HepG2 (cell line): ENCODE measurements around the gene CCT6A. TPM values are rescaled to one million over a fixed set of nuclear protein-coding genes. Genes with fewer than 3 reads are reported as not detected.
A peak's percentile ranks its signal among the peaks of the same experiment; 100 is the strongest.

Source experiments
- CENPBD1 ChIP-seq: sonication (generic); formaldehyde crosslinking; IDR thresholded peaks from 2 replicates; pipeline ENCODE4 v1.8.0; 2022; ENCODE audit warnings: missing genetic modification reagents, low read depth, mild to moderate bottlenecking, borderline replicate concordance
- CHCHD3 ChIP-seq: sonication (generic); formaldehyde crosslinking; IDR thresholded peaks from 2 replicates; pipeline ENCODE4 v1.8.0; 2022; ENCODE audit warnings: mild to moderate bottlenecking, missing genetic modification reagents, moderate library complexity
- DRAP1 ChIP-seq: IDR thresholded peaks from 2 replicates; pipeline ENCODE4 v1.6.1; 2016; ENCODE audit warnings: missing genetic modification reagents, missing compliant biosample characterization
- ERF ChIP-seq: IDR thresholded peaks from 2 replicates; pipeline ENCODE4 v1.6.1; 2018; ENCODE audit warnings: missing biosample characterization, missing genetic modification reagents
- IRF1 ChIP-seq: sonication (generic); formaldehyde crosslinking; IDR thresholded peaks from 2 replicates; pipeline ENCODE4 v1.4.0; 2020; ENCODE audit warnings: low read depth, mild to moderate bottlenecking, missing genetic modification reagents
- KAT8 ChIP-seq: IDR thresholded peaks from 2 replicates; pipeline ENCODE4 v1.6.1; 2016; ENCODE audit warnings: missing genetic modification reagents, missing compliant biosample characterization
- KDM5A ChIP-seq: fragments of 200-600 bp; sonication (generic); IDR thresholded peaks from 2 replicates; pipeline ENCODE4 v1.7.0; 2018; ENCODE audit warnings: antibody characterized with exemption, mild to moderate bottlenecking, low read length, borderline replicate concordance
- KLF16 ChIP-seq, 2 experiments: sonication (generic) in 1 of 2; formaldehyde crosslinking in 1 of 2; IDR thresholded peaks; 2 replicates each; pipeline versions ENCODE4 v1.6.1 to v1.8.0; 2016 to 2023; ENCODE audit warnings: missing genetic modification reagents in 2 of 2, missing compliant biosample characterization in 1 of 2
- KMT2A ChIP-seq: sonication (generic); formaldehyde crosslinking; IDR thresholded peaks from 2 replicates; pipeline ENCODE4 v1.4.0; 2020; ENCODE audit warnings: missing genetic modification reagents
- NBN ChIP-seq: fragments of 450-650 bp; conservative IDR thresholded peaks from 2 replicates; pipeline ENCODE4 v1.6.1; 2017
- PRMT3 ChIP-seq: sonication (generic); formaldehyde crosslinking; IDR thresholded peaks from 2 replicates; pipeline ENCODE4 v1.8.1; 2022; ENCODE audit warnings: low read depth, mild to moderate bottlenecking, moderate library complexity, missing genetic modification reagents, borderline replicate concordance
- SIN3A ChIP-seq: IDR thresholded peaks from 2 replicates; pipeline ENCODE4 v1.6.1; 2011; ENCODE audit warnings: low read depth, mild to moderate bottlenecking, control low read depth, low read length, borderline replicate concordance
- SP2 ChIP-seq: sonication (generic); formaldehyde crosslinking; IDR thresholded peaks from 2 replicates; pipeline ENCODE4 v1.5.1; 2020; ENCODE audit warnings: mild to moderate bottlenecking, missing genetic modification reagents
- SPEN ChIP-seq: sonication (generic); formaldehyde crosslinking; IDR thresholded peaks from 2 replicates; pipeline ENCODE4 v1.5.1; 2020; ENCODE audit warnings: low read depth, mild to moderate bottlenecking, missing genetic modification reagents
- TRIM24 ChIP-seq: sonication (generic); formaldehyde crosslinking; IDR thresholded peaks from 2 replicates; pipeline ENCODE4 v1.8.0; 2022; ENCODE audit warnings: mild to moderate bottlenecking, missing genetic modification reagents
- UBTF ChIP-seq: sonication (generic); formaldehyde crosslinking; IDR thresholded peaks from 2 replicates; pipeline ENCODE4 v1.4.0; 2020; ENCODE audit warnings: mild to moderate bottlenecking, missing genetic modification reagents
- YEATS2 ChIP-seq: sonication (generic); formaldehyde crosslinking; IDR thresholded peaks from 2 replicates; pipeline ENCODE4 v1.4.0; 2020; ENCODE audit warnings: missing genetic modification reagents, borderline replicate concordance
- ZBTB20 ChIP-seq: sonication (generic); formaldehyde crosslinking; IDR thresholded peaks from 2 replicates; pipeline ENCODE4 v1.8.1; 2023; ENCODE audit warnings: missing genetic modification reagents, low read depth, mild to moderate bottlenecking, borderline replicate concordance
- ZNF12 ChIP-seq: sonication (generic); formaldehyde crosslinking; IDR thresholded peaks from 2 replicates; pipeline ENCODE4 v1.5.0; 2020; ENCODE audit warnings: missing genetic modification reagents
- ZNF274 ChIP-seq: sonication (generic); formaldehyde crosslinking; IDR thresholded peaks from 2 replicates; pipeline ENCODE4 v1.5.1; 2020; ENCODE audit warnings: mild to moderate bottlenecking, missing genetic modification reagents
- ZNF547 ChIP-seq: sonication (generic); formaldehyde crosslinking; IDR thresholded peaks from 2 replicates; pipeline ENCODE4 v1.5.1; 2020; ENCODE audit warnings: mild to moderate bottlenecking, missing genetic modification reagents
- ZNF577 ChIP-seq: sonication (generic); formaldehyde crosslinking; IDR thresholded peaks from 2 replicates; pipeline ENCODE4 v1.4.0; 2020; ENCODE audit warnings: mild to moderate bottlenecking, low read depth, missing genetic modification reagents, borderline replicate concordance
- ZNF589 ChIP-seq: sonication (generic); formaldehyde crosslinking; conservative IDR thresholded peaks from 2 replicates; pipeline ENCODE4 v1.8.0; 2022; ENCODE audit warnings: mild to moderate bottlenecking, moderate library complexity, missing genetic modification reagents
- ZNF703 ChIP-seq: sonication (generic); formaldehyde crosslinking; IDR thresholded peaks from 2 replicates; pipeline ENCODE4 v1.5.1; 2020; ENCODE audit warnings: missing genetic modification reagents, mild to moderate bottlenecking, moderate library complexity, borderline replicate concordance
- ZNF775 ChIP-seq: sonication (generic); formaldehyde crosslinking; IDR thresholded peaks from 2 replicates; pipeline ENCODE4 v1.4.0; 2020; ENCODE audit warnings: missing genetic modification reagents, mild to moderate bottlenecking, moderate library complexity, borderline replicate concordance
- ZNF777 ChIP-seq: sonication (generic); formaldehyde crosslinking; IDR thresholded peaks from 2 replicates; pipeline ENCODE4 v1.4.0; 2020; ENCODE audit warnings: missing genetic modification reagents
- polyA plus RNA-seq, 8 experiments: library from polyadenylated mRNA; depleted of rRNA in 3 of 8; stranded (reverse) in 7 of 8; unstranded in 1 of 8; fragments of >200 nt; fragmentation: Illumina TruSeq in 4 of 8; extraction: Trizol in 4 of 8; gene quantifications; 2 replicates each; pipeline versions ENCODE4 v1.2.1 to v1.2.3, GENCODE V29; 2011 to 2016; ENCODE audit warnings: low read depth in 4 of 8, missing spikeins in 1 of 8, mixed read lengths in 1 of 8; ENCODE audit not compliant: insufficient read depth in 1 of 8
- total RNA-seq, 5 experiments: library from RNA; depleted of rRNA; stranded (reverse); fragments of >200 nt; fragmentation: Illumina TruSeq; extraction: Trizol; gene quantifications; 2 replicates each; pipeline ENCODE4 v1.2.3, GENCODE V29; 2016; ENCODE audit warnings: low read depth in 1 of 5

Gene CCT6A
- total and polyA plus RNA-seq, 2 of the 13 experiments (the other 11 are each of a cell fraction or from before 2014, with no cell fraction given) = 219 to 292 TPM

GRCh38 chr7:56028942-56029630 lies 22.5 kb upstream of the CCT6A start (continued):
- no peak for TF ChIP-seq UBTF
- TF ChIP-seq SIN3A = no peak
- TF ChIP-seq CENPBD1 (CRISPR knock-in tag) = no peak
- TF ChIP-seq ZNF274 = no peak
- no peak for TF ChIP-seq KDM5A
- no peak for TF ChIP-seq ZNF777
- TF ChIP-seq IRF1 (CRISPR knock-in tag) = no peak
- no peak for TF ChIP-seq YEATS2 (CRISPR knock-in tag)
- peak; percentile 42 for TF ChIP-seq KAT8 (CRISPR knock-in tag)
- no peak for TF ChIP-seq ZNF775 (CRISPR knock-in tag)
- peak; percentile 44 for TF ChIP-seq ERF (CRISPR knock-in tag)
- no peak; the same call in 1 of the 2 replicates for TF ChIP-seq SPEN (CRISPR knock-in tag)
- TF ChIP-seq PRMT3 (CRISPR knock-in tag) = no peak
- no peak for TF ChIP-seq NBN
- no peak for TF ChIP-seq SP2 (CRISPR knock-in tag)
- 0 out of 4 replicates have a peak, but pooled peaks of 1 of the 2 experiments have one; percentile 11 for TF ChIP-seq KLF16 (CRISPR knock-in tag; IDR thresholded peaks at IDR 0.05)
- no peak for TF ChIP-seq CHCHD3
- TF ChIP-seq ZNF577 (CRISPR knock-in tag) = no peak
- no peak for TF ChIP-seq ZNF12 (CRISPR knock-in tag)
- no peak for TF ChIP-seq ZNF547
- peak; percentile 99 for TF ChIP-seq ZBTB20
- no peak for TF ChIP-seq ZNF589 (CRISPR knock-in tag)
- TF ChIP-seq ZNF703 (CRISPR knock-in tag) = no peak
- 0 out of 2 replicates have a peak, but pooled peaks have one; percentile 13 for TF ChIP-seq KMT2A (CRISPR knock-in tag)
- peak; percentile 41 for TF ChIP-seq DRAP1 (CRISPR knock-in tag)
- TF ChIP-seq TRIM24 = no peak
